Endothelial cell of umbilical vein (primary cell): ENCODE measurements around the gene SLC39A11.

Experiments
- EZH2 ChIP-seq: IDR thresholded peaks from 2 replicates; pipeline ENCODE4 v1.6.1; 2012; ENCODE audit warnings: borderline replicate concordance, low read depth, mild to moderate bottlenecking, moderate library complexity, low read length, inconsistent platforms; ENCODE audit not compliant: severe bottlenecking
- JUN ChIP-seq: IDR thresholded peaks from 2 replicates; pipeline ENCODE4 v1.6.1; 2011; ENCODE audit warnings: borderline replicate concordance, low read depth; ENCODE audit not compliant: insufficient read length, insufficient read depth
- POLR2AphosphoS5 ChIP-seq: IDR thresholded peaks from 2 replicates; pipeline ENCODE4 v1.6.1; 2012; ENCODE audit warnings: low read depth, mild to moderate bottlenecking, control low read depth, low read length, moderate library complexity; ENCODE audit not compliant: insufficient read depth

DNA sequence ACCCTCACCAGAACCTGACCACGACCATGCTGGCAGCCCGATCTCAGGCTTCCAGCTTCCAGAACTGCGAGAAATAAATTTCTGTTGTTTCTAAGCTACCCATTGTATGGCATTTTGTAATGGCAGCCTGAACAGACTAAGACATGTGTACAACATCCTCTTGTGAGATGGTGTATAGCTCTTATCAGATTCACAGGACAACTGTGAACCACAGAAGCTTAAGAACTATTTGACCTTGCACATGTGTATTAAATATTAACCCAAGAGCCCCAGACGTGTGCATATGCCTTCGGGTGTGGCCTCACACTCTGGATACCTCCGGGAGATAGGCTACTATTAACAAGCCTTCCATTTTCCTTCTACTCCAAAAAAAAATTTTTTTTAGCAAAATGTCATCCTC is 248.9 kb downstream of the SLC39A11 start:
- TF ChIP-seq JUN (no peak), EZH2 (no peak), POLR2AphosphoS5 (no peak)
